H9 (cell line): Measurements from ENCODE around the gene SYCN. TPM values are rescaled to one million over a fixed set of nuclear protein-coding genes. Genes with fewer than 3 reads are reported as not detected.

Experiments used
- DNase-seq: peaks from one replicate; pipeline ENCODE4 v3.0.0-alpha.2; 2017
- H2AFZ ChIP-seq: one replicate; pipeline ENCODE4 v1.6.1; 2013; ENCODE audit warnings: mild to moderate bottlenecking, low read length, control low read depth, moderate library complexity
- H2AK5ac ChIP-seq: 2 replicates; pipeline ENCODE4 v1.6.1; 2013; ENCODE audit warnings: low read length, control low read depth, mixed read lengths; ENCODE audit not compliant: insufficient read length
- H2BK120ac ChIP-seq: one replicate; pipeline ENCODE4 v1.6.1; 2013; ENCODE audit warnings: low read depth, mild to moderate bottlenecking, low read length, control low read depth, inconsistent platforms; ENCODE audit not compliant: poor library complexity, severe bottlenecking
- H2BK12ac ChIP-seq: 2 replicates; pipeline ENCODE4 v1.6.1; 2013; ENCODE audit warnings: low read length, control low read depth, mixed read lengths, low read depth; ENCODE audit not compliant: insufficient read length
- H2BK15ac ChIP-seq: 2 replicates; pipeline ENCODE4 v1.6.1; 2013; ENCODE audit warnings: low read depth, low read length, control low read depth
- H2BK20ac ChIP-seq: one replicate; pipeline ENCODE4 v1.6.1; 2013; ENCODE audit warnings: low read depth, mild to moderate bottlenecking, low read length, control low read depth, inconsistent platforms; ENCODE audit not compliant: poor library complexity, severe bottlenecking
- H2BK5ac ChIP-seq: 2 replicates; pipeline ENCODE4 v1.6.1; 2013; ENCODE audit warnings: low read length, control low read depth, mixed read lengths; ENCODE audit not compliant: insufficient read length
- H3K14ac ChIP-seq: 2 replicates; pipeline ENCODE4 v1.6.1; 2013; ENCODE audit warnings: low read length, control low read depth; ENCODE audit not compliant: insufficient read depth
- H3K18ac ChIP-seq: 2 replicates; pipeline ENCODE4 v1.6.1; 2013; ENCODE audit warnings: low read depth, mild to moderate bottlenecking, mixed read lengths, low read length, control low read depth; ENCODE audit not compliant: insufficient read length
- H3K23ac ChIP-seq: 2 replicates; pipeline ENCODE4 v1.6.1; 2013; ENCODE audit warnings: low read length, control low read depth, mixed read lengths, low read depth; ENCODE audit not compliant: insufficient read length
- H3K23me2 ChIP-seq: 2 replicates; pipeline ENCODE4 v1.6.1; 2013; ENCODE audit warnings: low read depth, mild to moderate bottlenecking, mixed read lengths, low read length, control low read depth; ENCODE audit not compliant: insufficient read length, poor library complexity, severe bottlenecking
- H3K27ac ChIP-seq: 2 replicates; pipeline ENCODE4 v1.5.1; 2013; ENCODE audit warnings: low read length, control low read depth, mixed read lengths, low read depth; ENCODE audit not compliant: insufficient read length
- H3K27me3 ChIP-seq: 2 replicates; pipeline ENCODE4 v1.6.1; 2013; ENCODE audit warnings: low read length, control low read depth, inconsistent platforms; ENCODE audit not compliant: insufficient read depth
- H3K4ac ChIP-seq: 2 replicates; pipeline ENCODE4 v1.6.1; 2013; ENCODE audit warnings: low read depth, mild to moderate bottlenecking, control low read depth, inconsistent platforms, low read length, moderate library complexity
- H3K4me1 ChIP-seq: 2 replicates; pipeline ENCODE4 v1.6.1; 2013; ENCODE audit warnings: low read length, control low read depth, inconsistent platforms; ENCODE audit not compliant: insufficient read depth
- H3K4me2 ChIP-seq: 2 replicates; pipeline ENCODE4 v1.6.1; 2013; ENCODE audit warnings: low read length, control low read depth, mixed read lengths; ENCODE audit not compliant: insufficient read length, insufficient read depth
- H3K56ac ChIP-seq: 2 replicates; pipeline ENCODE4 v1.6.1; 2013; ENCODE audit warnings: low read depth, mild to moderate bottlenecking, mixed read lengths, low read length, control low read depth; ENCODE audit not compliant: insufficient read length
- H3K79me1 ChIP-seq: 2 replicates; pipeline ENCODE4 v1.6.1; 2013; ENCODE audit warnings: low read depth, mild to moderate bottlenecking, moderate library complexity, low read length, control low read depth, inconsistent platforms; ENCODE audit not compliant: insufficient read depth, poor library complexity, severe bottlenecking
- H3K79me2 ChIP-seq: 2 replicates; pipeline ENCODE4 v1.6.1; 2013; ENCODE audit warnings: low read length, control low read depth, inconsistent platforms; ENCODE audit not compliant: insufficient read depth
- H3K9ac ChIP-seq: 2 replicates; pipeline ENCODE4 v1.6.1; 2013; ENCODE audit warnings: low read length, control low read depth, mixed read lengths; ENCODE audit not compliant: insufficient read length; ENCODE audit errors: extremely low read depth
- H3K9me3 ChIP-seq: one replicate; pipeline ENCODE4 v1.6.1; 2013; ENCODE audit warnings: low read depth, low read length, inconsistent platforms; ENCODE audit not compliant: control insufficient read depth
- H3T11ph ChIP-seq: one replicate; pipeline ENCODE4 v1.6.1; 2013; ENCODE audit warnings: mild to moderate bottlenecking, low read length, control low read depth, inconsistent platforms
- H4K20me1 ChIP-seq: one replicate; pipeline ENCODE4 v1.6.1; 2013; ENCODE audit not compliant: control insufficient read depth, insufficient read length, insufficient read depth
- H4K5ac ChIP-seq: 2 replicates; pipeline ENCODE4 v1.6.1; 2013; ENCODE audit warnings: low read depth, mild to moderate bottlenecking, mixed read lengths, low read length, control low read depth; ENCODE audit not compliant: insufficient read length
- H4K8ac ChIP-seq: replicated peaks from 2 replicates; pipeline ENCODE4 v1.6.1; 2013; ENCODE audit warnings: low read length, control low read depth, mixed read lengths, low read depth; ENCODE audit not compliant: insufficient read length
- H4K91ac ChIP-seq: 2 replicates; pipeline ENCODE4 v1.6.1; 2013; ENCODE audit warnings: low read depth, mild to moderate bottlenecking, moderate library complexity, mixed read lengths, low read length, control low read depth; ENCODE audit not compliant: insufficient read length
- H3K27ac Mint-ChIP-seq, 3 experiments: 2 replicates in 2 of 3; 3 replicates in 1 of 3; pipeline ENCODE4 v1.8.0; 2020 to 2021; ENCODE audit warnings: mixed read lengths in 3 of 3, mild to moderate bottlenecking in 1 of 3, moderate library complexity in 1 of 3
- H3K27me3 Mint-ChIP-seq: 2 replicates; pipeline ENCODE4 v1.8.0; 2021; ENCODE audit warnings: low read depth, mild to moderate bottlenecking, moderate library complexity, mixed read lengths
- H3K36me3 Mint-ChIP-seq, 3 experiments: 2 replicates in 2 of 3; 3 replicates in 1 of 3; pipeline ENCODE4 v1.8.0; 2020 to 2021; ENCODE audit warnings: low read depth in 3 of 3, mixed read lengths in 3 of 3; ENCODE audit not compliant: insufficient read depth in 1 of 3
- H3K4me1 Mint-ChIP-seq, 2 experiments: 2 replicates each; pipeline ENCODE4 v1.8.0; 2020; ENCODE audit warnings: mixed read lengths in 2 of 2
- H3K4me3 Mint-ChIP-seq, 2 experiments: 2 replicates in 1 of 2; 3 replicates in 1 of 2; pipeline ENCODE4 v1.8.0; 2020 to 2021; ENCODE audit warnings: mild to moderate bottlenecking in 2 of 2, mixed read lengths in 2 of 2, moderate library complexity in 1 of 2
- H3K9me3 Mint-ChIP-seq, 2 experiments: 2 replicates in 1 of 2; 3 replicates in 1 of 2; pipeline ENCODE4 v1.8.0; 2020; ENCODE audit warnings: mild to moderate bottlenecking in 2 of 2, mixed read lengths in 2 of 2, moderate library complexity in 1 of 2
- CTCF ChIP-seq: fragments of 200-600 bp; sonication (generic); conservative IDR thresholded peaks from 3 replicates; pipeline ENCODE4 v1.8.0; 2021; ENCODE audit warnings: antibody characterized with exemption, mild to moderate bottlenecking
- WGBS: extraction: QIAGEN DNeasy Blood & Tissue Kit; methylation state at CpG from one replicate; pipeline ENCODE4 v1.1.7; 2013; ENCODE audit warnings: missing lambda C conversion rate, low lambda C conversion rate, mixed read lengths; ENCODE audit not compliant: insufficient read length; ENCODE audit errors: extremely low coverage; 5-methylcytosine and 5-hydroxymethylcytosine counted together
- total RNA-seq: library from RNA; stranded (reverse); gene quantifications from 2 replicates; pipeline ENCODE4 v1.2.1, GENCODE V29; 2021

Gene SYCN
- total RNA-seq, 1 experiment from 2014 or later, result not detected

- Histone ChIP-seq H3K9me3 (no peaks in the 10 kb centered on the region), H2AK5ac (no peak overlapping the region), H3K4ac (no peak overlapping the region), H4K20me1 (no peaks in the 10 kb centered on the region), H3K23ac (no peak overlapping the region), H2BK15ac (no peak overlapping the region), H3K56ac (no peak overlapping the region), H3K4me2 (no peak overlapping the region), H3K23me2 (peaks cover 7% of the 10 kb centered on the region), H2BK120ac (no peak overlapping the region), H2BK5ac (no peak overlapping the region), H3K79me2 (no peaks in the 10 kb centered on the region), H3K27ac (no peak overlapping the region), H3K4me1 (no peaks in the 10 kb centered on the region), H3K14ac (no peak overlapping the region), H2AFZ (no peak overlapping the region), H2BK20ac (no peak overlapping the region), H3K18ac (no peak overlapping the region), H3K9ac (no peak overlapping the region), H3K27me3 (peaks cover 7% of the 10 kb centered on the region; the same call in 1 of the 2 replicates), H3K79me1 (no peaks in the 10 kb centered on the region), H2BK12ac (no peak overlapping the region), H4K5ac (no peak overlapping the region), H4K8ac (no peak overlapping the region), H3T11ph (no peak overlapping the region), H4K91ac (no peak overlapping the region)
- no peak for DNase-seq
- peaks cover 10 to 34% of the 10 kb centered on the region in 2 experiments for H3K4me1 Mint-ChIP-seq
- no peak overlapping the region; a peak in 1 of 5 replicates for H3K4me3 Mint-ChIP-seq
- TF ChIP-seq CTCF, result no peak
- no CpG with 5 or more reads among the region's 9 CpGs for WGBS
- H3K27ac Mint-ChIP-seq, result no peak overlapping the region; a peak in 1 of 7 replicates
- peaks cover 58% of the 10 kb centered on the region for H3K27me3 Mint-ChIP-seq
- no peaks in the 10 kb centered on the region for H3K36me3 Mint-ChIP-seq
- H3K9me3 Mint-ChIP-seq, result no peaks in the 10 kb centered on the region; a peak in 1 of 5 replicates
Observed at GRCh38 chr19:39194832-39195542, 9.1 kb downstream of the SYCN start.
